ENCODE measurements around the gene IFIT1.
"Not testable (repeated sequence)": the region's sequence is repeated elsewhere in the genome, so short reads cannot be mapped to it uniquely, and the experiment has no call there.

Gene IFIT1

DNA sequence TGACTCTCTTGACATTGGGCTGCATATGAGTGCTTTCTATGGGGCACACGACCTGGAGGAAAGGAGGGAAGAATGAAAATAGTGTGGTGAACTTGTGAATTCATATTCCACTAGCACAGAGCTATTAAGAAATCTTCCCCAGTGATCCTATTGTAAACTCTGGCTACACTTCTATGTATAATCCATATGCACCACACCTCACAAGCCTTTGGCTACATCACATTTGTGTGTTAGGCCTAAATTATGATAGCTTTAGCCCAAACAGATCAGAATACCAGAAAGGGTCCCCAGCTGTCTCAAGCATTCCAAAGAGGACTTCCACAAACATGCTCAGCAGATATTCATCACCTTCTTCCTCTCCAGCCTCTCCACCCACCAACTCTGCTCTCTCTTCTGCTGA is 24.3 kb upstream of the IFIT1 start:
- DNase-seq: no peak

DNA sequence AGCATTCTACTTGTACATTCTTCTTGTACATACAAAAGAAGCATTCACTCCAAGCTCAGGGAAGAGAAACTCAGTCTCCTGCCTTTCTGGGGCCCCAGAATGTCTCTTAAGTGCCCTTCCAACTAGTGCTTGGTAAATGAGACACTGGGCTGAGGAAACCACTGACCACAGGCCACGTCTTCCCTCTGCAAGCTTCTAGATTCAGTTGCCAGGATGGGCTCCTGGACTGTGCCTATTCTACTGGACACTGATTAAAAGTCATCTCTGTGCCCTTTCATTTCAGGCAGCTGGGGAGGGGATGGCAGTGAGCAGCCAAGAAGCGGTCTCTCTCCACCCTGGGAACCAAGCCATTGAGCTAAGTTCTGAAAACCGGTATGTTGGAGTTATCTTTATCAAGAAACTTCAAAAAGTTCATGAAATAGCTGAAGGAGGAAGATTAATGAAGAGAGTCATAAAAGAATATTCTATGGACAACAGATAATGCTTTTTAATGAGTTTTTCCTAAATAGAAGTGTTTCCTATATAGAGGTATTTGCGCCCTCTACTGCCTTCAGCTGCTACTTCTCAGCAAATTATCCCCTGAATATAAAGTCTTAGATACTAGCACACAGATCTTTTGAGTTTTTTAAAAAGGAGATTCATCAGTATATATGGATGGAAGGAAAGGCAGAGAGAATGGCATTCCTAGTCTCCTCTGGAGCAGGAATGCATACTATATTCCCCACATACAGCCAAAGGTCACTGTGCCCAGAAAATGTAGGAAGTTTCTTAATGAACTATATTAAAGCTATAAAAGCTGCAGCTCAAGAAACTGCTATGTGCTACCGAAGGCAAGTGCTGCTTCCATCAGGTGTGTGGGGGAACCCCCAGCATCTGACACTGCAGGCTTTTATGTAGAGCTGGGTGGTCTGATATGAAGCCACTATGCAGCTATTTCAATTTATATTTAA is 23.0 kb upstream of the IFIT1 start:
- no peak for DNase-seq

DNA sequence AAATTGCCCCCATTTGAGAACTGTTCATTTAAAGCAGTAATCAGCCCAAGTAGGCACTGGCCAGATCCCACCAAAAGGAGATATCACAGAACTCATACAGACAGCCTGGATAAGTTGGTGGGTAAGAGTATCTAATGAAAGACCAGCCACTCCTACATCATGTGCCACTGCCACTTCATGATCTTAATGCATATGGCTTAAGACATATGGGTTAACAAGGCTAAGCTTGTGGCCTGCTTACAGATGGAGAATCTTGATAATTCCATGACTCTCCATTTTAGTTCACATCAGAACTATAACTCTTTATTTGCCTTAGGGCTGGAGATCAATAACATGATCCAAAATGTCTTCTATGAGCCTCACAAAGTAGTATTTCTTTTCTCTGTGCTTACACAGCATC is 21.3 kb upstream of the IFIT1 start:
- DNase-seq: peak in 1 of 2 experiments; percentile 0

DNA sequence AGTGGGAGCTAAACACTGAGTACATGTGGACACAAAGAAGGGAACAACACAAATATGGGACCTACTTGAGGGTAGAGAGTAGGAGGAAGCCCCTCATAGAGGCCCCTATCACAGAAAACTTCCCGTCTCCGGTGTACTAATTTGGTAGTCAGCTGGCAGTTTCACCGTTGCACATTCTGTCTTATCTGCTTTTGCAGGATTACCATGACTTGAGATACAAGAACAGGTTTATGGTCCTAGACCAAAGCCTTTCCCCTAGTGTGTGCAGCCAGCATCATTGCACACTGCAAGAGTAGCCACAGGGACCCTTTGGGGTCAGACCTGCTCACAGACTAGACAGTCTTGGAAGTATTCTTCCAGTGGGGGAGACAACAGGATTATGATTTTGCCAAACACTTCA is 20.4 kb upstream of the IFIT1 start:
- no peak for DNase-seq

DNA sequence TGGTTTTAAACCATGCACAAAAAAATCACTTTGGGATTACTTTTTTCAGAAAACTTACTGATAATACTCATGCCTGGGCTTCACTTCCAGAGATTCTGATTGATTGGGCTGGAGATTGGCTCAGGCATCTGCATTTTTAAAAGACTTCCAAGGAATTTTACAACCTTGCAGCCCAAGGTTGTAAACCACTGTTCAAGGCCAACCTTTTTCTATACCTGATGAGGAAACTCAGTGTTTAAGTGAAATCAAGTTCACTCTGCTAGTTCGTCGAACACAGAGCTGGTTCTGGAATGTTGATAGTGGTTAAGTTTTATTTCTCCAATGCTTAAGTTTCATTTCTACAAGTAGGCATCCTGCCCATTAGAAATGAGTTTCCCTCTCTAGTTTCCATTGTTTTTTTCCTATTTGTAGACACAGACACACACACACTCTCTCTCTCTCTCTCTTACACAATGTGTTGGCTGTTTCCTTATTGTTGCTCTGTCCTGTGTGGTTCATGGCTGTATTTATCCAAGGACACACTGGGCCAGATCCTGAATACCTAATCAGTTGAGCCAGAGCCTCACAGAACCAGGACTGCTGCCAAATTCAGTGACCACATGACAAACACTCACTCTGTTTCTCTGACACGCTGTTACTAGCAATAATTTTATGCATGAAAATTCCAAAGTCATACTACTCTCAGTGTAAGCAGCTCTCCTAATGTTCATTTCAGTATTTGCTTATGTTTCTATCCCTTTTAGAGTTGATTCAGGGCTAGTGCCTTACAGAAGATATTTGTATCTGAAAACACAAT is 18.3 kb upstream of the IFIT1 start:
- no peak for DNase-seq

DNA sequence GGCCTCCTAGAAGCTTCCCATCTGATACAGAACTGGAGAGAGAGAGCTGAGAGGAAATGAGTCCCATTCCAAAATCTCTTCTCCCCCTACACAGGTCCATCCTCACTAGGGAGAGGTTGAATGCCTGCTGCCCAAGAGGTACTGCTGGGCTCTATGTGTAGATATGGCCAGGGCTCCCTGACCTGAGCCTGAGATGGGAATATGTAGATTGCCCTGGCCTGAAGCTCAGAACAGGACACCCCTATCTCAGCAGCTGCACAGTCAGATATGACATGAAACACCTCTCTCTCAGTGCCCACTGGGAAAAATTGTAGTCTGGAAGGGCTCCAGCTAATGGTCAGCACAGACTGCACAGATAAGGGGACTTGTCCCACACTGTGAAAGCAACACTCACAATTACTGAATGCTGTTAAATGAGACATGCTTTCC is 17.7 kb upstream of the IFIT1 start:
- no peak for DNase-seq

DNA sequence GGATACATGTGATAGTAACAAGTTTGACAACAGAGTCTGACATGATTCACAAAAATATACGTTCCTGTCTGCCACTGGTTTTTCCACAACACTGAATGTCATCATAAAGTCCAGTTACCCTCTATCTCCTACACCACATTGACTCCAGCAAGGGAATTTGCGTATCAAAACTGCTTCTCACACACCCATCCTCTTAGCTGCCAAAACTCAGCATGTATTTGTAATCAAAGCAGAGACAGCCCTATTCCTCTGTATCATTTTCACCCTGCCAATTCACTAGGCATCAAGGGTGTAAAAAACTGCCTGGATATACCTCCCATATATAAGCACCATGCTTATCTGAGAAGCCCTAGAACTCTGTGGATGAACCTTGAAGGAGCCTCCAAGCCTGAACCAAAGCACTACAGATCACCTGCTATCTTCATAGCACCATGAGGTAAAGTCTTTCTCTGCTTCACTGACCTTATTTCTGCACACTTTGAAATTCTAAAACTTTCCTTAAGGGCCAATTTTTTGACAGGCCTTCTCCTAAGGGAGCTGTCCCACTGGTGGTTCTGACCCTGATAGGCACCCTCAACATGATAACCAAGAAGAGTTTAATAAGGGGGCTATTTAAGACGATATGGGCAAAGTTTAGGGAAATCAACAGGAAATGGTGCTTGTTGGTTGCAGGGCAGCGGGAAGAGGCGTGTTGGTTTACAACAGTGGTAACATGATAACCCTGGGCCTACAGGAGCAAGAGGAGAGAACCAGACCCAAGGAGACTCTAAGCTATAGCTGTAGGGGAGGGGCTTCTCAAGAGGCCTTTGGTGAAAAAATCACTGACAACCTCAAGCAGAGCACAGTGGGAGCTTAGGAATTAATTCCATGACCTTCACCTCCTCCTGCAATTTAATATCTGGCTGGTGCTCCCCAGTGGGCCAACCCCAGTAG is 14.5 kb upstream of the IFIT1 start, which contains the start of gene IFIT1B:
IFIT1B (plus strand) TSS at position 352 of the 933 bp plus-strand sequence; CDS start at position 432, 80 bp downstream.
- DNase-seq: no peak

DNA sequence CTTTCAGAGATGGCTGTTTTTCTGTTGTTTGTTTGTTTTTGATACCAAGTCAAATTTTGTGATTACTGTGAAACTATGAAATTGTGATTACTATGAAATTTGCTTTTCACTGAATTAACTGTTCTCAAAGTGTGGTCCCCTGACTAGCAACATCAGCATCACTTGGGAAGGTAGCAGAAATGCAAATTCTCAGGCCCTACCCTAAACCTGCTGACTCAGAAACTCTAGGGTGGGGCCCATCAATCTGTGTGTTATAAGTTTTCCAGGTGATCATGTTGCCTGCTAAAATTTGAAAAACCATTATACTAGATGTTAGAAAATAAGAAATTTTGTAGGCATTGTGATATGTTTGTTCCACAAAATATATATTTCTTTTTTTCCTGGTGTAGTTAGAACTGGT is 13.3 kb upstream of the IFIT1 start:
- no peak for DNase-seq

DNA sequence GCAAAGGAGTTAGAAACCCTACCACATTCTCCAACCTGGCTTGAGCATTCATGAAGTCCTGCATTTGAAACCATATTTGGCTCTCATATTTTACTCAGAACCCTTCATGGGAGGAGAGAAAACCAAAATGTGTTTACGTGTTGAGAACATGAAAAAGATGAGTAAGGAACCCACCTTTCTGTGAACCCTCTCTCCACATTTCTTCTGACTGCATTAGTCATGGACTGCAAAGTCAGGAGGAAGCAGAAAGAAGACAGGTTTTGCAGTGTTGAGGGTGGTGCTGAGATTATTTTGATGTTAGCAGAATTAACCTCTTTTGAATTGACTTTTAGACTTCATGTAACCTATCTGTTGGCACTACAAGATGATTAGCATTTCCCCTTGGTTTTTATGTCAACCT is 9.7 kb upstream of the IFIT1 start:
- DNase-seq: no peak

DNA sequence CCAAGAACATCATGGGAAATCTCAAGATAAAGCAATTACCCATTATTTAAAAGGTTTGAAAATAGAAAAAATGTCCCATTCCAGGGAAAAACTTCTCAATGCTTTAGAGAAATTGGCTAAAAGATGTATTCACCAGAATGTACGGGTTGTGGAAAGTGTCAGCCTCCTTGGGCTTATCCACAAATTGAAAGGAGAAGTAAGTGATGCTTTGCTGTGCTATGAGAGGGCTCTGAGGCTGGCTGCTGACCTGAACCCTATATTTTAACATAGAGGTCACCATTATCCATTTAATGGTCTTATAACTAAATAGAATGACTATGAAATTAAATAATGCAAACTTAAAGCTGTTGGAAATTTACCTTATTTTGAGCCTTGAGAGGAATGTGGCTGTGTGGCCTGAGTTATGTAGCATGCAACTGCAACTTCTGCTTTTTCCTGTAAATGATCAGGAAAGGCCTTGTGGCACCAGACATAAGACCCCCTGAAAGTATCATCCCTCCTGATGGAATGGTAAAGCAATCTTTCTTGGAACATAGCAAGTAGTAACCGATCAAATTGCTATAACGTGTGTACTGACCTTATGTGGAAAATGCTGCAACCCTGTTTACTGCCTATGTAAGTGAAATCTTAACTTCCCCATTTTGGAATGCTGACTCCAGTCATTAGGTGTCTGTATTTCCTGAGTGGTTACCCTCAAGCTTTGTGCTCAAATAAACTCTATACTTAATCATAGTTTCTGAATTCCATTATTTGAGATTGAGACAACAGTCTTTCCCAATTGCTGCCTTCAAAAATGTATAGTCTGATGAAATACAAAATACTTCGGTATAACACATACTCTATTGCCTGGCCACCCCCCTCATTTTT is 7.7 kb upstream of the IFIT1 start:
- no peak for DNase-seq

DNA sequence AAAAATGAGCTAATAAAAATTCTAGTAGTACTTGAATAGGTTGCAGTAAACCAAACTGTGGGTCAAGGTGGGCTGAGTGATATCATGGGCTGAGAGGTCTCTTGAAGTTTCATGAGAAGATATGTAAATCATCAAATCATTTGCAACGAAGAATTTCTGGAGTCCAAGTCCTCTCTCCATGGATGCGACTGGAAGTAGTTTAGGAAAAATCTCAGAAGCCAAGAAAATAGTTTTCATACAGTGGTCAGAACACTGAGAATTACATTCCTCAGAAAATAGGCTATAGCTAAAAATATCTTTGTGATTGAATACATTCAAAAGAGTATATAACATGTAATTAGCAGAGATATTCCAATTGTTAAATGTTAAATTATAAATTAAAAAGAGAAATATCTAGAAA is 3.6 kb upstream of the IFIT1 start:
- DNase-seq: no peak

DNA sequence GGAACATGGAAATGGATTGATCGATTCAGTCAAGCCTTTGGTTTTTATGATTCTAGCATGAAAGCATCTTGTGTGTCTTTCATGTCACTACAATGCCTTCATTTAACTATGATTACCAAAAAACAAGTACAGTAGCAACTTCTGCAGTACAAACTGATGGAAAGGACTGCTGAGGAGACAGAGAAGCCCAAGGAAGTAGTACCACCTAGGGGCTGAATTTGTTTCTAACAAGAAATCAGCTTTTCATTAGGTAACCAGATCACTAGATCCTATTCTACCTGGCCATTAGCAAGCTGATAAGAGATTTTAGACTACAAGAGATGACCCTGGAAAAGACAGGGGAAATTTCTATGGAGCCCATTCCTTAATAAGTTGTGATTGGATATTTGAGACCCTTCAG is 3.2 kb upstream of the IFIT1 start:
- no peak for DNase-seq

DNA sequence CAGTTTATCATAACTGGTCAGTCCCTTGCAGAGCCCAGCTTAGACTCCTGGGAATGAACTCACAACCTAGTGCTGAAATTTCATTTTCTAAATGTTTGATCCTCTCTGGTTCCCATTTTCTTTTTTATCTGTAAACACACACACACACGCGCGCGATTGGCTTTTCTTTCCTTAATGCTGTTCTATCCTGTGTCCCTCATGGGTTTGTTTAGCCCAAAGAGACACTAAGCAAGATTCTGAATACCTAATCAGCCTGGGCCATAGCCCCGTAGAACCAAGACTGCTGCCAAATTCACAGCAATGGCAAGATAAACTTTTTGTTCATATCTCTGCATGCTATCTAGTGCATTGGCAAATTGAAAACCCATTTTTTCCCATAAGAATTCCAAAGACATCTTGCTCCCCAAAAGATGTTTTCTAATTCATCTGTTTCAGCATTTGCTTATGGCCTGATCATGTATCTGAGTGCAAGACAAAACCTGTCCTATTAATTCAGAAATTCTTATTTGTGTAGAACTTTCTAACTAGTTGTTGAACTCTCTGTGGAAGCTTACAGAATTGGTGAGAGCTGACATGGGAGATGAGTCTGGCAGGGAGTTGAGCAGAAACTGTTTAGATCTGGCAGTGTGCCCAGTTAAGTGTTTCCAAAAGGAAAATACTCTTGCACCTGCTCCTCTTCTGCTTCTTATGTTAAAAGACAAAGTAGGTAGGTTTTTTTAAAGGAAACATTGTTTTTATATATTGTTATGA is 1.8 kb upstream of the IFIT1 start:
- no peak for DNase-seq

DNA sequence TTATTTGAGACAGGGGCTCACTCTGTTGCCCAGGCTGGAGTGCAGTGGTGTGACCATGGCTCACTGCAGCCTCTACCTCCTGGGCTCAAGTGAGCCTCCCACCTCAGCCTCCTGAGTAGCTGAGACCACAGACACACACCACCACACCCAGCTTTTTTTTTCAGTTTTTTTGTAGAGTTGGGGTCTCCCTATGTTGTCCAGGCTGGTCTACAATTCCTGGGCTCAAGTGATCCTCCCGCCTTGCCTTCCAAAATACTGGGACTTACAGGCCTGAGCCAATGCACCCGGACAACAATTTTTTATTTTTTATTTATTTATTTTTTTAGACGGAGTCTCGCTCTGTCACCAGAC is 1.2 kb upstream of the IFIT1 start:
- DNase-seq: not testable (repeated sequence)

DNA sequence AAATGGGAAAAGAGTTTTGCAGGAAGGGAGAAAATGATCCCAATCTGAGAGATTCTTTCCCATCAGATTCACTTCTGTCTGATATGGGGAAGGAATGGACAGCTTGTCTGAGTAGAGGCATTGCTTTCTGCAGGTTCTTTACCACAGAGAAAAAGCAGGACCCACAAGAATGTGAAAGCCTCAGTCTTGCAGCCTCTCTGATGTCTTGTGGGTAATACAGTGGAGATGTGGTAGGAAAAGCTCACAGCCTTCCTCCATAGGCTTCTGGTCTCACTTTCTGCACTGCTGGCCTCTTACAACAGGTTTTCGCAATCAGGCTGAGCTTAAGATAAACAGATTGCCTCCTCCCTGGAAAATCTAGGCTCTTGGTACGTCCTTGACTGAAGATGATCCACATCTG is 551 bp downstream of the IFIT1 start:
- peak in 1 of 2 experiments; percentile 53 for DNase-seq

DNA sequence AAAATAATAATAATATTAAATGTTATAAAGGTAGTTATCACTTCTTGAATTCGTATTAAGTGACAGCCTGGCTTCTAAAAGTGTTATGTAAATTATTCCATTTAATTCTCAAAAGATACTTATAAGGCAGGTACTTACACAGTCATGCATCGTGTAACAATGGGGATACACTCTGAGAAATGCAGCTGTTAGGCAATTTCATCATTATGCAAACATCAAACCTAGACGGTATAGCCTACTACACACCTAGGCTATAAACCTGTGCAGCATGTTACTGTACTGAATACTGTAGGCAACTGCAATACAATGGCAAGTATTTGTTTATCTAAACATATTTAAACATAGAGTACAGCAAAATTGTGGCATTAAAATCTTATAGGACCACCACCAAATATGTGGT is 1.5 kb downstream of the IFIT1 start:
- DNase-seq: no peak

DNA sequence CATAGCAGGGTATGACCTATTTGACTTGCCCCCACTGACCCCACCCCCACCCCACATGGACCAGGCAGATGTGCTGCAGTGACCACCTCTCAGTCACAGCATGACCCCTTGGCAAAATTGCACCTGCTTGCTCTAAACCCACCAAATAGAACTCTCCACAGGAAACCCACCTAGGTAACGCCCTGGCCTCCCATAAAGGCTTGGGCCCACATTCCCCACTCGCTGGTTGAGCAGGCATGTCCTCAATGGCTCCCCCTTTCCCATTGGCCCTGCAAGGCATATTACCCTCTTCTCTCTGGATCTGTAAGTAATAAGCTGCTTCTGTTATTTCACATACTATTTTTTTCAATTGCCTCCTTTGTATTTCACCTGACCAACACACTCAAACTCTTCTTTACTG is 2.7 kb downstream of the IFIT1 start:
- no peak for DNase-seq

DNA sequence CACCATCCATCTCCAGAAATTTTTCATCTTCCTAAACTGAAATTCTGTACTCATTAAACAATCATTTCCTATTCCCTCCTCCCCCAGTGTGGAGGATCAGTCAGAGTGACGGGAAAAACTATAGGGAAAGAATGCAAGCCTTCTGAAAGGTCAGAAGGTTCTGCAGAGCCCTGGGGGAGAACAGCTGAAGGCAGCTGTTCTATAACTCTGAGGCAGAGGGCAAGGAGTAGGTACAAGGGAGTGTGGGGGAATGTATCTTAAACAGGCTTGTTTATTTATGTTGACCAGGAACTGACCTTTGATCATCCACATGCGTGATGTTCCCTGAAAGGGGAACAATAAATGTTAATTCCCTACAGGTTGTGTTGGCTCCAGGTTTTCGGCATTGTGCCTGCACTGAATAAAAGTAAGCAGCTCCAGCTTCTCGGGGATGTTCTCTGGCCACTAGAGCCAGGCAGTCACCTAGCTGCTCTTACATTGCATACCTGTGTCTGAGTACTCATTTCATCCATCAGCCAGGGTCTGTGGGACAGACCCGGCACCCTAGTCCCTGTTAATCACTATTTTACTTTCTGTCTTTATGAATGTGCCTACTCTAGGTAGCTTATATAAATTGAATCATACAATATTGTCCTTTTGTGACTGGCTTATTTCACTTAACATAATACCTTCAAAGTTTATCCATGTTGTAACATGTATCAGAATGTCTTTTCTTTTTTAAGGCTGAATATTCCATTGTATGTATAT is 5.8 kb downstream of the IFIT1 start:
- DNase-seq: no peak

DNA sequence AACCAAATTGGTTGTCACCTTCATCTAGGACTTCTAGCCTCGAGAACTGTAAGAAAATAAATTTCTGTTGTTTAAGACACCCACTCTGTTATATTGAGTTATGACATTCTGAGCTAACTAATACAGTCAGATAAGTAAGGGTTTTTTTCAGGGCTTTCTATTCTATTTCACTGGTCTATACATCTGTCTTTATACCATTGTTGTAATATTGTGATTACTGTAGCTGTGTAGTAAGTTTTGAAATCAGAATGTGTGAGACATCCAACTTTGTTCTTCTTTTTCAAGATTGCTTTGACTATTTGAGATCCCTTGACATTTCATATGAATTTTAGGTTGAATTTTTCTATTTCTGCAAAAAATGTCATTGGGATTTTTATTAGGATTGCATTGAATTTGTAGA is 7.5 kb downstream of the IFIT1 start:
- no peak for DNase-seq

DNA sequence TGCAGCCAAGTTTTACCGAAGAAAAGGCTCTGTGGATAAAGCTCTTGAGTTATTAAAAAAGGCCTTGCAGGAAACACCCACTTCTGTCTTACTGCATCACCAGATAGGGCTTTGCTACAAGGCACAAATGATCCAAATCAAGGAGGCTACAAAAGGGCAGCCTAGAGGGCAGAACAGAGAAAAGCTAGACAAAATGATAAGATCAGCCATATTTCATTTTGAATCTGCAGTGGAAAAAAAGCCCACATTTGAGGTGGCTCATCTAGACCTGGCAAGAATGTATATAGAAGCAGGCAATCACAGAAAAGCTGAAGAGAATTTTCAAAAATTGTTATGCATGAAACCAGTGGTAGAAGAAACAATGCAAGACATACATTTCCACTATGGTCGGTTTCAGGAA is 10.6 kb downstream of the IFIT1 start:
- no peak for DNase-seq

Data from NCI-H524 (cell line).